RKO (cell line): Measurements from ENCODE around the gene PIP4K2A.
"Not testable (repeated sequence)": the region's sequence is repeated elsewhere in the genome, so short reads cannot be mapped to it uniquely, and the experiment has no call there.

ENCODE experiments used
- DNase-seq: peaks from one replicate; pipeline ENCODE4 v3.0.0-alpha.2; 2016; ENCODE audit warnings: low spot score

Gene PIP4K2A

DNA sequence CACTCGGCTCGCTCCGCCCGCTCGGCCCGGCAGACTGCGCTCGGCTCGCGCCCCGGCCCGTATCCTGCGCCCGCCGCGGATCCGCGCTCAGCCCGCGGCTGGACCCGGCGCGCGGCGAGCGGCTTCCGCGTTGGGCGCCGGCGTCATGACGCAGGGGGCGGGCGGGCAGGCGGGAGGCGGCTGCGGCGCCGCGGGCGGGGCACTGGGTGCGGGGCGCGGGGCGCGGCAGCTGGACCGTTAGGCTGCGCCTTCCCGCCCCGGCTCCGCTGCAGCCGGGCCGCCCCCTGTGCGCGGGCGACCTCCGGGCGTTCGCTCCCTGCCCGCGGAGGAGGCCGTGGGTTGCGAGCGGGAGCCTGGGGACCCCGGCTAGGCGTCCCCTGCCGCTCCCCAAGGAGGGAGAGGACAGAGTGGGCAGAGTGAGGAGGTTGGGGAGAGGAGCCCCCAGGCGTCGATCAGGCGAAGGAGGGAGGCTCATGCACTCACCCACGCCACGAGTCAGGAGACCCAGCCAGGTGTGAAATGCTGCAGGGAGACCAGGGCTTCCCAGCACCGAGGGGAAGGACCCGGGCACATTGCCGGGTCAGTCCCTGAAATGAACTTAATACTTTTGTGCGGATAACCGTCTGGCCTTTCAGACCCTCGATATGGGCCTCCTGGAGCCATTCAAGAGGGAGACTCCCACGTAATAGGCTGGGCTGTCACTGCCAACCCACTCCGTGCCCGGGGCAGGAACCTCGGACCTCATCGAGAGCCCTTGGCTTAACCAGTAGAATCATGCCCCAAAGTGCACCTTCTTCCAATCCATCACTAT, at the start of gene PIP4K2A:
PIP4K2A (minus strand) TSS at position 100 of the 811 bp plus-strand sequence. CDS start 252 bp downstream, outside the sequence.
- DNase-seq, result peak; percentile 69

DNA sequence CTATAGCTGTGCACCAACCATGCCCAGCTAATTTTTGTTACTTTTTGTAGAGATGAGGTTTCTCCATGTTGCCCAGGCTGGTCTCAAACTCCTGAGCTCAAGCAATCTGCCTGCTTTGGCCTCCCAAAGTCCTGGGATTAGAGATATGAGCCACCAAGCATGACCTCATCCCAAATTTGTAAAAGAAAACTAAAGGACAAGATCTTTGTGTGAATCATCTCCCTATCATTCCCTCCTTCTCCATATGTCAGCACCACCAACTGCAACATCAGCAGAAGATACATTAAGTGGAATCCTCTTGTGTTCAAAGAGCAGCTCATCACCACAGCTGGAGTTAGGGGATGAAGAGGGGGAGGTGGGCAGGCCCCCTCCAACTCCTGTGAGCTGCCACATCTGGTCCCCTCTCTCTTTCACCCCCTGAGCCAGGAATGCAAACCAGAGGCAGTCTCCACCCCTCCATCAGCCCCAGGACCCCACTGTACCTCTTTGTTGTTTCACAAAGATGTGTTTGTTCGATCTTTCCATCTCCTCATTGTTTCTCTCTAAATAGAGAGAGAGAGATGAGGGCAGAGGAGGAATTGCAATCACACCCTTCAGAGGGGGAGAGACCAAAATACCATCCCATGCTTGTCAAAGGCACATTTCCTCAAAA, 47.3 kb upstream of the PIP4K2A start:
- peak; percentile 18 for DNase-seq

DNA sequence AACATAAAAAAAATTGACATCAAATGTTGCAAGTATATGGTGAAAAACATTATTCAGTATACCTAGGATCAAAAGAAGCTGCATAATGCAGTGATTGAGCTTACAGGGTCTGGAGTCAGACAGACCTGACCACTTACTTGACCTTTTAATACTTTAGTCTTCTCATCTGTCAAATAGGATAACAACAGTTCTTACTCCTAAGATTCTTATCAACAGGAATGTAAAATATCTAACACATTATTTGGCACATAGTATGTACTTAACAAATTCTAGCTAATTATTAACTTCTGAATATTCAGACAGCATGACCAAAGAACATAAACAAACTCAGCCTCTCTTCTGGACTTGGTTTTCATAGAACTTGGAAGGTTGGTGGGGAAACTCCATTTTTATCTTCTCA, 45.6 kb upstream of the PIP4K2A start:
- no peak for DNase-seq

DNA sequence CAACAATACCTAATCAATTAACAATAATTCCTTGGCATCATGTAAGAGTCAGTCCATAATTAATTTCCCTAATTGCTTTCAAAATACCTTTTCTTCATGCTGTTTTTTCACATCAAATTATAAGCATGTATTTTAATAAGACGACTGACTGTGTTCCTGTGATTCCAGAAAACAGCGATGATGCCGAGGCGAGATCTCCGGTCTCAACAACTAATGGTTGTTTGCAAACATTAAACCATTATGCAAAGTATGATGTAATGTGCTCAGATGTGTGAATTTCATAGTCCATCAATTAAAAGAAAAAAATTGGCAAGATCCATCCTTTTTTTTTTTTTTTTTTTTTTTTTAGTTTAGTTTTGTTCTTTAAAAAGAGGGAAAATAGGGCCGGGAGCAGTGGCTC, 44.5 kb upstream of the PIP4K2A start:
- no peak for DNase-seq

DNA sequence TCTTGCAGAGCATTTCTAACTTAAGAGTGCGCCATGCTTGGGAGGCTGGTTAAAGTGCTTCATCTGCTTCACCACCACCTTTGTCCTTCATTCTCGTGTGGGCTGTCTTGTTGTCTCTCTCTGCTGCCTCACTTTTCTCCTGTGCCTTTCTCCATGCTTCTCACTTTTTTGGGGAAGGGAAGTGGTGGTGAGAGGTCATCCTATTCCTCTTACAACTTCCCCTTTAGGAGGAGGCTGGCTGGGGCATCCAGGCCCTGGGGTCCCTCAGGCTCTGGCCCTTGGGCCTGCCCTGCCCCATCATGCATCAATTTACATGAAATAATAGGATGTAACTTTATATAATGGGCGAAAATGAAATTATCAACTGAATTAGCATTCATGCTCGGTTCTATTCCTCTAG, 39.9 kb upstream of the PIP4K2A start:
- DNase-seq, result no peak

DNA sequence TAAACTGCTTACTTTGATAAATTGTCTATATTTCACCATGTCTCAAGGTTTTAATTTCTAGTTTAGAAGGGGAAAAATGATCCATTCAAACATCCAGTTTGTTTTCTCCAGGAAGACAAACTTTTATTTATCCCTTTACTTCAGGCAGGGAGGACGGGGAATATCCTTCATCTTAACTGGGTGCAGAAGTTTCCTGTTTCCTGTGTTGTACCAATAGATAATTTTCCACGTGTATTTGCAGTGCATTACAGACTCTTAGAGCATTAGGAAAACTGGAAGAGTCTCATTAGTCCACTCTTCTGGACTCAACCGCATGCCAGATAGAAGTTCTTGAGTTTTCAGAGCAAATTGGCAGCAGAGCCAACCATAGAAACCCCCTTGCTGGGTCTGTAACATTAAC, 39.4 kb upstream of the PIP4K2A start:
- no peak for DNase-seq

DNA sequence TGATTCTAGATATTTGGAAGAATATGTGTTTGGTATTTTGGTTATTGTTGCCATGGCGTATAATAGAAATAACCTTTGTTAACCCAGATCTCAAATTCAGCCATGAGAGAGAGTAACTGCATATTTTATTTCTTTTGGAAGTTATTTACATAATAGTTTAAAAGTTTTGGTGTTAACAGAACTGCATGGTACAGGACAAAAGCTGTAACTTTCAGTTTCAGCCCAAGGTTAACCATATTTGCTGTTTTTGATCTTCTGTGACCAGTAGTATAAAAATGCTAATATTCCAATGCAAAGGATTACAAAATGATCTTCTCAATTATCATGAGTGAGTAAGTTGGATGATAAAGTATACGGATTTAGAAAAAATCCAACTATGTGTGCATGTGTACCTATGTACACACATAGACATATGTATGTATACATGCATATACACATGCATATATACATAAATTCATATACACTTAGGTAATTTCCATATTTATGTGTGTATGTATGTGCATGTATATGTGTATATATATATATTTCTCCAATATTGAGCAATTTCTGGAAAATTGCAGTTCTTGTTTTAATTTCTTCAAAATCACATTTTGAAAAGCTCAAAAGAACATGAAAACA, 38.0 kb upstream of the PIP4K2A start:
- DNase-seq, result no peak

DNA sequence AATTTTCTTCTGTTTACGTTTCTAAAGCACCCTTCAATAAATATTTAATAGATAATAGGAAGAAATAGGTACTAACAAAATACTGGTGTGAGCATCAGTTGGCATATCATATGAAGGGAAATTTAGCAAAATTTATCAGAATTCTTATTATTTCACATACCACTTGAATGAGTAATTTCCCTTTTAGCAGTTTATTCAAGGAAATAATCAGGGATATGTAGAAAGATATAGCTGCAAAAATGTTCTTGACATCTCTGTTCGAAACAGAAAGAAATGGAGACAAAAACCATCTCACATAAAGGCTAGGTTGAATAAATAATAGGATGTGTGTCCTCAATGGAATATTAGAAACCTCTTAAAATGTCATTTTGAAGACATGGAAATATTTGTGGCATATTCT, 35.8 kb upstream of the PIP4K2A start:
- DNase-seq, result no peak

DNA sequence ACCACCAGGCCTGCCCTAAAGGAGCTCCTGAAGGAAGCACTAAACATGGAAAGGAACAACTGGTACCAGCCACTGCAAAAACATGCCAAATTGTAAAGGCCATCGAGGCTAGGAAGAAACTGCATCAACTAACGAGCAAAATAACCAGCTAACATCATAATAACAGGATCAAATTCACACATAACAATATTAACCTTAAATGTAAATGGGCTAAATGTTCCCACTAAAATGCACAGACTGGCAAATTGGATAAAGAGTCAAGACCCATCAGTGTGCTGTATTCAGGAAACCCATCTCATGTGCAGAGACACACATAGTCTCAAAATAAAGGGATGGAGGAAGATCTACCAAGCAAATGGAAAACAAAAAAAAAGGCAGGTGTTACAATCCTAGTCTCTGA, 30.5 kb upstream of the PIP4K2A start:
- not testable (repeated sequence) for DNase-seq

DNA sequence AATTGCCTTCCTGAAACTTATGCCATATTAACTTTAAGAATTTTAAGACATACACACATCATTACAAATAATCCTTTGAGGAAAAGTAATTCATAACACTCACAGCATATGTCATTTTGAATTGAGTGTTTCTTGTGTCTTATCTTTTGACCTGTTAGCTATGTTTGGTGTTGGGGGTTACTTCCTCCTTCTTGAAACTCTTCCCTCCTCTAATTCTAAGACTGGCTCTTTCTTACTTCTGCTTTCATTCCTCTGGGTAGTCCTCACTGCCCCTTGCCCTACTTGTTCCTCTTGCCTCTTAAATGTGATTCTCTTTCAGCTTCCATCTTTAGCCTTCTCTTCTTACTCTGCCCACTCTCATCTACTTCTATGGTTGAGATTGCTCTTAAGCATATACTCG, 28.3 kb upstream of the PIP4K2A start:
- no peak for DNase-seq

DNA sequence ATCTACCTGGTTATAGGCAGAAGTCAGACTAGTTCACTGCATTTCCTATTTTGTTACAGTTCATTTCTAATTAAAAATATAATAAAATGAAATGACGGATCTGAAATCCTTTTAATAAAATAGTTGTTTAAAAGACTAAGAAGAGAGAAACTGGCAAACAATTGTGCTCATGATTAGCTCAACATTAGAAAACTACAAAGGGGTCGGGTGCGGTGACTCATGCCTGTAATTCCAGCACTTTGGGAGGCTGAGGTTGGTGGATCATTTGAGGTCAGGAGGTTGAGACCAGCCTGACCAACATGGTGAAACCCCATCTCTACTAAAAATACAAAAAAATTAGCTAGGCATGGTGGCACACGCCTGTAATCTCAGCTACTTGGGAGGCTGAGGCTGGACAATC, 27.3 kb upstream of the PIP4K2A start:
- not testable (repeated sequence) for DNase-seq

DNA sequence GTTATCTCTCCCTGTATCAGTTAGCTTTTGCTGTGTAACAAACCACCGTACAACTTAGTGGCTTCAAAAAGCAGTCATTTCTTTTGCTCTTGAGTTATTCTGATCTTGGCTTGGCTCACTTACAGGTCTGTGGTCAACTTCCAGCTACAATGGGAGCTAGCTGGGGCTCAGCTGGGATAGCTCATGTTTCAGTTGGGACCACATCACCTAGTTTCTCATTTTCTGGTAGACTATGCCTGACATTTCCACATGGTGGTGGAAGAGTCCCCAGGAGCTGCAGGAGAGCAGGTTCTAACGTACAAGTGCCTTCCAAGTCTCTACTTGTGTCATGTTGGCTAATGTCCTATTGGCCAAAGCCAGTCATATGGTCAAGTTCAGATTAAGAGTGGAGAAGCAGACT, 25.8 kb upstream of the PIP4K2A start:
- no peak for DNase-seq

DNA sequence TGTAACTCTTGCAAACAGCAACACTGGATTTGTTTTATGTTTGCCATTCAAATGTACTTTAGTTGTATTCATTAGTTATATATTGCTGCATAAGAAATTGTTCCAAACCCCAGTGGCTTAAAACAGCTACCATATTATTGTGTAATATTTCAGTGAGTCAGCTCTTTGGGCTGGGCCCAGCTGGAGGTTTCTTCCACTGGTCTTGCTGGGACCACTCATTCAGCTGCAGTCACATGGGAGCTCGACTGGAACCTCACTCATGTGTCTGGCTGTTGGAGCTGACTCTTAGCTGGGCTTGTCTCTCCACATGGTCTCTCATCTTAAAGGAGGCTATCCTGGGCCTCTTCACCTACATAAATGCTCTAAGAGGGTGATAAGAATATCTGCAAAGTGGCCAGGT, 23.2 kb upstream of the PIP4K2A start:
- DNase-seq, result peak; percentile 70

DNA sequence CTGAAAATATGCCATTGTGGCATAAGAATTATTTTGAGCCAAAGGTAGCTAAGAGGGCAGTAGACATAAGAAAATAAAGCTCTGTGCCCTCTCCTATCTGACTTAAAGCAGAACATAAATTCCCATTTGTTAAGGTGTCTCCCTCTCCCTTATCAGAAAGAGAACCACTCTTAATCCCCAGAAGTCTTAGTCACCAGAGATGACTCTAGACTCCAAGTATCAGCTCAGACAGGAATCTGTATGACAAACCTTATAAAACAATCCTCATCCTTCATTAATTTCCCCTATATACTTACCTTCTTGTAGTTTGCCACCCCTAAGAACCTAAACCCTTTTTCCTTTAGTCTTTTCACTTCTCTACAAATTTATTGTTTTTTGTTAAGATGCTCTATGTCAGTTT, 21.8 kb upstream of the PIP4K2A start:
- DNase-seq, result no peak

DNA sequence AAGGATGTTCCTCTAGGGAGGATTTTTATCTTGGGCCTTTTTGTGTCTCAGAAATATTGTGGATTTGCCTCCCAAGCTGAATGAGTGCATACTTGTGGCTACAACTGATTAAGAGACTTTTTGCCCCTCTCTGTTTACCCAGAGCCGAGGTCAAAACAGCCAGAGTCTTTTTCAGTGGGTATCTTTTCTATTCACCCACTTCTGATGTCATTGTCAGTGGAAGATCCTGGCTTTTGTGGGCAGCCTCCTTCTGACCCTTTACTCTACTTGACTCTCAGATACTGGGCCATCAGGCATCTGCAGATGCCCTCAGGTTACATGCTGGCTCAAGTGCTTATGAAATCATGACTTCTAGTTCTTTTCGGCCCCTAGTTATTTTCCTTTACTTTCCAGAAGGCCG, 19.6 kb upstream of the PIP4K2A start:
- no peak for DNase-seq

DNA sequence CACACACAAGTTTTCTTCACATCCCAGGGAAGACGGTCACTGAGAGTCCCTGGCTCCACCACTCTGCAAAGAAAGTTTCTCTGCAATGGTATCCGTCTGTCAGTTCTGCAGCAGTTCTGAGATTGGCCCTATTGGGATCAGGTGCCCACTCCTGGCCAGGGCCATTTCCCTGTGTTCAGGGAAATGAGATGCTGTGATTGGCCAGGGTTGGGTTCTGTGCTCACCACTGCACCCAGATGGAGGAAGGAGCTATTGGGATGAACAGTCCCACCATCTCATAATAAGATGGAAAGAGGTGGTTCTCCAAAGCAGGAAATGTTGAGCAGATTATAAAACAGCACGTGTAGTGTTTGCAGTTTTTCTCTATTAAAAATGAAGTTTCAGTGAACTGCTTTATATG, 13.3 kb upstream of the PIP4K2A start:
- DNase-seq, result no peak

DNA sequence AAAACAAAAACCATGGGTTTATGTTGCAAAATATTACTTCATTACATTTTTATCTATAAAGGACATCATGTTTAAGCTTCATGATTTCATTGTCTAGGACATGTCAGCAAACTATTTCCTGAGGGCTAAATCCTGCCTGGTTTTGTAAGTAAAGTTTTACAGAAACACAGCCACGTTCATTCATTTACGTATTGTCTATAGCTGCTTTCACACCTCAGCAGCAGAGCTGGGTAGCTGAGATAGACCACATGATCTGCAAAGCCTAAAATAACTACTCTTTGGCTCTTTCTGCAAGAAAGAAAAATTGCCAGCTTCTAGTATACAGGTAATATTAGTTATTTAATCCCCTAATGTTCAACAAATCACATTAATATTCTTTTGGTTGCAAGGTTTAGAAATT, 12.7 kb upstream of the PIP4K2A start:
- DNase-seq, result no peak

DNA sequence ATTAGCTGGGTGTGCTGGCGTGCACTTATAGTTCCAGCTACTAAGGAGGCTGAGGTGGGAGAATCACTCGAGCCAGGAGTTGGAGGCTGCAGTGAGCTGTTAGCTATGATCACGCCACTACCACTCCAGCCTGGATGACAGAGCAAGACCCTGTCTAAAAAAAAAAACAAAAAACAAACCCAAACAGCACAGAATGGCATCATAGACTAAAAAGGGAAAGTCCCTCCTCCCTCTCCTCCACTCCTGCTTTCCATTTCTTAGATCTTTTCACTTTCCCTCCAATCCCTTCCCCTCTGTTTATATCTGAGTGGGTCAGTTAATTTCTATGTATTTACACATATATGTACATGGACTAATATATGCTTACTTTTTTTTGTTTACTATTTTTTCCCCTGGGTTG, 10.4 kb upstream of the PIP4K2A start:
- no peak for DNase-seq

DNA sequence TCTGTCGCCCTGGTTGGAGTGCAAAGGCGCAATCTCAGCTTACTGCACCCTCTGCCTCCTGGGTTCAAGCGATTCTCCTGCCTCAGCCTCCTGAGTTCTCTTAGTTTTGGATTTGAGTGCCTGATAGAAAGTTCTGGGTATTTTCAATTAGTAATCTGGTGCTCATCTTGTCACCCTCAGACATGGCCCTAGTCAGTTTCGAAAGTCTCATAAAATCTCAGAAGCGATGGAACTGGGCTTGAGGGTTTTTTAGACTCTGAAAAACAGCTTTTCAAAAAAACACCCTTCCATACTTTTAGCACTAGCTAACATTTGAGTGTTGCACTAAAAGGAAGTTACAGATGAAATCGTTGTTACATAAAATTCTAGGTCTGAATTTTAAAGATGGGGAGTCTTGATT, 9.4 kb upstream of the PIP4K2A start:
- DNase-seq, result no peak

DNA sequence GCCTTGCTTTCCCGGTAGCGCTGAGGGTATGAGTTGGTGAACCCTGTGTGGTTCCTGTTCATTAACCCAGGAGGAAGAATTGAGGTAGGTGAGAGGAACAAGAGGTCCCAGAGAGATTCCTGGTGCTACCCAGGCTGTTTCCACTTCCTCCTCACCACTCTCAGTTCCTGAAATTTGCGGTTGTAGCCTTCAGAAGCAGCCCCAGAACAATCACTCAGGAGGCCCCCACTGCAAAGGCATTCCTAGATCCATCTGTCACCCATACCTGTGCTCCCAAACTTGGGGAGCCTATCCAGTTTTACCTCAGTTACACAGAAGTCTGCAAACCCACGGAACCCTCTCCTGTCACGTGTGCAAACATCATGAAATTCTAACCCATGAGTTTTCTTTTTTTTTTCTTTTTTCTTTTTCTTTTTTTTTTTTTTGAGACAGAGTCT, 9.0 kb upstream of the PIP4K2A start:
- no peak for DNase-seq

DNA sequence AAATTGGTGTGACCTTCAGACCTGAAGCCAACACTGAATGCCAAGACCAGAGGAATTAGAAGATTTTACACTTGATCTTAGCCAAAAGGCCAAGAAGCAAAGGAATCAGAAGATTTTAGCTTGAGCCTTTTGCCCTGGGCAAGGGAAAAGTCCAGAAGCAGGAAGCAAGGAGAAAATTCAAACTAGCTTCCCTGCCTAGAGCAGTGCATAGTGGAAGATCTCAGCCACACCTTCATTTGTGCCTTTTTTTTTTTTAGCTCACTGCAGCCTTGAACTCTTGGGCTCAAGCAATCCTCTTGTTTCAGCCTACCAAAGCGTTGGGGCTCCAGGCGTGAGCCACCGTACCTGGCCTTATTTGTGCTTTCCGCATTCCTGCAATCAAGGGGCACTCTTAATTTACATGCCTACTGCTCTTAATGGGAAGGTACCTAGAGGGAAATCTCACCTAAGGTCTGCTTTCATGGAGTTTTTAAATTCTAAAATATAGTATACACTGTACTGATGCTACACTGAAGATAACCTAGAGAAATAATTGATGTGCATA, 8.3 kb upstream of the PIP4K2A start:
- no peak for DNase-seq

DNA sequence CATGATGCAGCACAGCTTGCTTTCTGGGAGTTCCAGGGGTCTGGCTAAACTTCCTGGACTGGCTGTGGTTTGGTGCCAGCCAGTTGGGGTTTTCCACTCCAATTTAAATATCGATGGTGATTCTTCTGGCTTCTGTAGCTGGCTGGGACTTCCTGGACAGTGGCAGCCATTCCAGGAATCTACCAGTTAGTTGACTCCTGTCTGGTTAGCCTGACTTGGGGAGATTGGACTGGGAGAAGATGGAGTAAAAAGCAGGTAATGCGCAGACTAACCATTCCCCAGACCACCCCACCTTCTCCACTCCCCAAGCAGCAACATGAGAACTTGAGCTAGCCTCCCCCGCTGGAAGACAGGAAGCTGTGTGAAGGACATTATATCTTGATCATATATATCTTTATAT, 6.3 kb upstream of the PIP4K2A start:
- DNase-seq, result no peak
